ENCODE data around the gene RPL26.
A peak's percentile ranks its signal among the peaks of the same experiment; 100 is the strongest.

The RPL26 gene

GRCh38 chr17:8383143-8383822, at the start of gene RPL26:
Gene RPL26, minus strand, starts transcription at chr17:8383193. Its CDS starts 883 bp downstream, at chr17:8382310.
- H3K4me3 ChIP-seq (ENCODE audit: control insufficient read depth, low read depth, low read length): peak within 1 kb of the TSS; percentile 97

GRCh38 chr17:8430966-8431365, 48.0 kb upstream of the RPL26 start:
- peak; percentile 85 for DNase-seq (ENCODE audit: low read depth)
- H3K4me3 ChIP-seq (ENCODE audit: control insufficient read depth, low read depth, low read length): no peak overlapping the region
- TF ChIP-seq CTCF (conservative IDR thresholded peaks at IDR 0.05; ENCODE audit: control insufficient read depth, insufficient read depth, low read depth, low read length): no peak

More at GRCh38 chr17:8383143-8383822, at the start of gene RPL26:
- peak; percentile 88 for TF ChIP-seq CTCF (conservative IDR thresholded peaks at IDR 0.05; ENCODE audit: control insufficient read depth, insufficient read depth, low read depth, low read length)
- DNase-seq (ENCODE audit: low read depth): peak; percentile 98

- H3K4me3 ChIP-seq (ENCODE audit: control insufficient read depth, low read depth, low read length): no peak overlapping the region
- no peak for TF ChIP-seq CTCF (conservative IDR thresholded peaks at IDR 0.05; ENCODE audit: control insufficient read depth, insufficient read depth, low read depth, low read length)
- DNase-seq (ENCODE audit: low read depth): no peak
These were observed 43.8 kb upstream of the RPL26 start for GRCh38 chr17:8426802-8427201.

DNA sequence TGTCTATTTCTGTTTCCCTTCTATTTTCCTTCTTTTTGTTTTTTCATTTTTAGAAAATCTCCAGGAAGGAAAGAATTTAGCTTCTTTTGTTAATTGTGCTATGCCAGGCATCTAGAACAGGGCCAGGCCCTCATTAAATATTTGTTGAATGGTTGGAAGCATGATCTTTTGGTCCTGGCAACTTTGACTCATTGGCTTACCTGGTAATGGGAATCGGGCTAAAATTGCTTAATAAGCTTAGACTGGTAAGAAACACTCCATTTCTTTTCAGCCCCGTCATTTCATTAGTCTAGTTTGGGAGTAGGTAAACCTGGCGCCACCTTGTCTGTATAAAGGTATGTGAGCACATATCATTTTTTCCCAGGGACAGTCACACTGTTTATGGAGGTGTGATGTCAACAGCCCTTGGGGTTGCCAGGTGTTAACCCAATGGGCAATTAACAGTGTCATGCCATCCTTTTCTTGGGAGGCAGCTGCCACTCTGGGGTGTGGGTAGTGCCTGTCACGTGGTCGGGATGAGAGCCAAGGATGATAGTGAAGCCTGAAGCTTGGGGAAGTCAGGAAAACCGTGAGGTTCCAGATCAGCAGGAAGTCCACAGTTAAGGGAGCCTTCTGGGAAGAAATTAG, 43.2 kb upstream of the RPL26 start:
- H3K4me3 ChIP-seq (ENCODE audit: control insufficient read depth, low read depth, low read length): no peak overlapping the region
- DNase-seq (ENCODE audit: low read depth): no peak
- TF ChIP-seq CTCF (conservative IDR thresholded peaks at IDR 0.05; ENCODE audit: control insufficient read depth, insufficient read depth, low read depth, low read length): no peak

GRCh38 chr17:8421571-8421970, 38.6 kb upstream of the RPL26 start:
- H3K4me3 ChIP-seq (ENCODE audit: control insufficient read depth, low read depth, low read length): no peak overlapping the region
- DNase-seq (ENCODE audit: low read depth): peak; percentile 62
- TF ChIP-seq CTCF (conservative IDR thresholded peaks at IDR 0.05; ENCODE audit: control insufficient read depth, insufficient read depth, low read depth, low read length): no peak

DNA sequence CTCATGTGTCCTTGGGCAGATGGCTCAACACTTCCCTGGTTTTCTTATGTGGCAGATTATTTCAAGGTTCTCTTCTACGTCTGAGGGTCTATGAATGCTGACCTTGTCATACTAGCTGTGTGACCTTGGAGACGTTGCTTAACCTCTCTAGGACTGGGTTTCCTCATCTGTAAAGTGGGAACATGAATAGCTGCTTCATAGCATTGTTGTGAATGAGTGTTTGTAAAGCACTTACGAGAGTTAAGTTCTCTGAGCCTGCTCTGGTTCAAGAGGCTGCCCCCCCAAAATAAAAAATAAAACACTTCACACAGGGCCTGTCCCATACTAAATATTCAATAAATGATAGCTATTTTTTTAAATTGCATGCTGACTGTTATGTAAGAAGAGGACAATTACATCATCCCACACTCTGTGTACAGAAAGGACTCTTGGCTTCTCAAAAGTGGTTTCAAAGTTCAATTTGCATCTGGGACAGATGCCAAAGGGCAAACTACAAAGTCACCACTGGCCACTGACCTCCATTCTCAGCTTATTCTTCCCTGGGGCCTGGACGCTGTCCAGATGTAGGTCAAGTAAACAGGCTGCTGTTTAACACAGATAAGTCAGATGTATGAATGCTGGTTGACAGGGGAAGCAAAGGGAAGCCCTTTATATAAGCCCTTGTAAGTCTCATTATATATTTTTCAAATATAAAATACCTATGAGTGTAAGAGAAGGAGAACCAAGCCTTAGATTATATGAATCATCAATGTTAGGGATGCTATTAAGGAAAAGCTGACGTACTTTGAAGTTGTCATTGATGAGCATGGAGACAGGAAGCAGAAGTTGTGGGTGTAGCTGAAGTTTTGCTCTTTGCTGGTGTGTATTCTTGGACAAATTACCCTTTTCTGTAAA, 37.3 kb upstream of the RPL26 start:
- H3K4me3 ChIP-seq (ENCODE audit: control insufficient read depth, low read depth, low read length): no peak overlapping the region
- peak; percentile 82 for DNase-seq (ENCODE audit: low read depth)
- TF ChIP-seq CTCF (conservative IDR thresholded peaks at IDR 0.05; ENCODE audit: control insufficient read depth, insufficient read depth, low read depth, low read length): no peak
